HepG2 (cell line): ENCODE results near the gene BSND. TPM values are rescaled to one million over a fixed set of nuclear protein-coding genes. Genes with fewer than 3 reads are reported as not detected.

Source experiments
- EEA1 ChIP-seq: sonication (generic); formaldehyde crosslinking; IDR thresholded peaks from 2 replicates; pipeline ENCODE4 v1.5.1; 2020; ENCODE audit warnings: mild to moderate bottlenecking, missing genetic modification reagents, borderline replicate concordance
- ISX ChIP-seq: sonication (generic); formaldehyde crosslinking; conservative IDR thresholded peaks from 2 replicates; pipeline ENCODE4 v1.5.0; 2020; ENCODE audit warnings: missing genetic modification reagents
- JDP2 ChIP-seq: sonication (generic); formaldehyde crosslinking; IDR thresholded peaks from 2 replicates; pipeline ENCODE4 v1.8.1; 2022; ENCODE audit warnings: missing genetic modification reagents, borderline replicate concordance
- JUND ChIP-seq: sonication (generic); formaldehyde crosslinking; IDR thresholded peaks from 2 replicates; pipeline ENCODE4 v1.8.0; 2022; ENCODE audit warnings: mild to moderate bottlenecking, missing genetic modification reagents
- KAT7 ChIP-seq: IDR thresholded peaks from 2 replicates; pipeline ENCODE4 v1.6.1; 2018; ENCODE audit warnings: borderline replicate concordance, missing compliant biosample characterization
- PCBP2 ChIP-seq: fragments of 200-400 bp; formaldehyde crosslinking; optimal IDR thresholded peaks from 2 replicates; pipeline ENCODE3; 2018; ENCODE audit warnings: low read length, low read depth; ENCODE audit not compliant: poor library complexity, severe bottlenecking
- RBFOX2 ChIP-seq: fragments of 200-400 bp; formaldehyde crosslinking; IDR thresholded peaks from 2 replicates; pipeline ENCODE4 v1.6.1; 2017; ENCODE audit warnings: low read depth, mild to moderate bottlenecking, low read length
- RFXAP ChIP-seq: sonication (generic); formaldehyde crosslinking; IDR thresholded peaks from 2 replicates; pipeline ENCODE4 v1.4.0; 2020; ENCODE audit warnings: missing genetic modification reagents, borderline replicate concordance
- SMYD3 ChIP-seq: sonication (generic); formaldehyde crosslinking; IDR thresholded peaks from 2 replicates; pipeline ENCODE4 v1.8.1; 2023; ENCODE audit warnings: mild to moderate bottlenecking, missing genetic modification reagents
- SP5 ChIP-seq: IDR thresholded peaks from 2 replicates; pipeline ENCODE4 v1.6.1; 2016; ENCODE audit warnings: low read depth, borderline replicate concordance
- SRSF4 ChIP-seq: fragments of 200-400 bp; formaldehyde crosslinking; IDR thresholded peaks from one replicate; pipeline ENCODE4 v1.6.1; 2018; ENCODE audit warnings: mild to moderate bottlenecking, low read depth, low read length, moderate library complexity; ENCODE audit not compliant: poor library complexity, severe bottlenecking
- ZFP36L1 ChIP-seq: sonication (generic); formaldehyde crosslinking; IDR thresholded peaks from 2 replicates; pipeline ENCODE4 v1.8.0; 2022; ENCODE audit warnings: mild to moderate bottlenecking, missing genetic modification reagents, moderate library complexity
- ZIK1 ChIP-seq: sonication (generic); formaldehyde crosslinking; IDR thresholded peaks from 2 replicates; pipeline ENCODE4 v1.5.0; 2020; ENCODE audit warnings: mild to moderate bottlenecking, low read depth, missing genetic modification reagents, borderline replicate concordance
- ZNF33B ChIP-seq: sonication (generic); formaldehyde crosslinking; IDR thresholded peaks from 2 replicates; pipeline ENCODE4 v1.5.1; 2020; ENCODE audit warnings: mild to moderate bottlenecking, missing genetic modification reagents
- ZNF737 ChIP-seq: sonication (generic); formaldehyde crosslinking; IDR thresholded peaks from 2 replicates; pipeline ENCODE4 v1.5.0; 2020; ENCODE audit warnings: missing genetic modification reagents, mild to moderate bottlenecking, borderline replicate concordance
- ZNF790 ChIP-seq: sonication (generic); formaldehyde crosslinking; IDR thresholded peaks from 2 replicates; pipeline ENCODE4 v1.8.0; 2022; ENCODE audit warnings: missing genetic modification reagents, mild to moderate bottlenecking, borderline replicate concordance
- polyA plus RNA-seq, 8 experiments: library from polyadenylated mRNA; depleted of rRNA in 3 of 8; stranded (reverse) in 7 of 8; unstranded in 1 of 8; fragments of >200 nt; fragmentation: Illumina TruSeq in 4 of 8; extraction: Trizol in 4 of 8; gene quantifications; 2 replicates each; pipeline versions ENCODE4 v1.2.1 to v1.2.3, GENCODE V29; 2011 to 2016; ENCODE audit warnings: low read depth in 4 of 8, missing spikeins in 1 of 8, mixed read lengths in 1 of 8; ENCODE audit not compliant: insufficient read depth in 1 of 8
- total RNA-seq, 5 experiments: library from RNA; depleted of rRNA; stranded (reverse); fragments of >200 nt; fragmentation: Illumina TruSeq; extraction: Trizol; gene quantifications; 2 replicates each; pipeline ENCODE4 v1.2.3, GENCODE V29; 2016; ENCODE audit warnings: low read depth in 1 of 5
- TF ChIP-seq, protein P1 (sequence below): sonication (generic); formaldehyde crosslinking; IDR thresholded peaks from 2 replicates; pipeline ENCODE4 v1.4.0; 2020; ENCODE audit warnings: low read depth, missing genetic modification reagents
- TF ChIP-seq, protein P2 (sequence below): sonication (generic); formaldehyde crosslinking; conservative IDR thresholded peaks from 2 replicates; pipeline ENCODE4 v1.4.0; 2020; ENCODE audit warnings: missing genetic modification reagents
- TF ChIP-seq, protein P3 (sequence below): sonication (generic); formaldehyde crosslinking; IDR thresholded peaks from 2 replicates; pipeline ENCODE4 v1.4.0; 2020; ENCODE audit warnings: missing genetic modification reagents, mild to moderate bottlenecking, borderline replicate concordance

Gene BSND
- total and polyA plus RNA-seq, 2 of the 13 experiments (the other 11 are each of a cell fraction or from before 2014, with no cell fraction given): not detected

DNA sequence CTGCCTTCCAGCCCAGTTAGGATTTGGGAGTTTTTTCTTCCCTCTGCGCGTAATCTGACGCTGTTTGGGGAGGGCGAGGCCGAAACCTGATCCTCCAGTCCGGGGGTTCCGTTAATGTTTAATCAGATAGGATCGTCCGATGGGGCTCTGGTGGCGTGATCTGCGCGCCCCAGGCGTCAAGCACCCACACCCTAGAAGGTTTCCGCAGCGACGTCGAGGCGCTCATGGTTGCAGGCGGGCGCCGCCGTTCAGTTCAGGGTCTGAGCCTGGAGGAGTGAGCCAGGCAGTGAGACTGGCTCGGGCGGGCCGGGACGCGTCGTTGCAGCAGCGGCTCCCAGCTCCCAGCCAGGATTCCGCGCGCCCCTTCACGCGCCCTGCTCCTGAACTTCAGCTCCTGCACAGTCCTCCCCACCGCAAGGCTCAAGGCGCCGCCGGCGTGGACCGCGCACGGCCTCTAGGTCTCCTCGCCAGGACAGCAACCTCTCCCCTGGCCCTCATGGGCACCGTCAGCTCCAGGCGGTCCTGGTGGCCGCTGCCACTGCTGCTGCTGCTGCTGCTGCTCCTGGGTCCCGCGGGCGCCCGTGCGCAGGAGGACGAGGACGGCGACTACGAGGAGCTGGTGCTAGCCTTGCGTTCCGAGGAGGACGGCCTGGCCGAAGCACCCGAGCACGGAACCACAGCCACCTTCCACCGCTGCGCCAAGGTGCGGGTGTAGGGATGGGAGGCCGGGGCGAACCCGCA lies 40.8 kb downstream of the BSND start, which contains the start of gene PCSK9 (continued):
- TF ChIP-seq, protein P1, sequence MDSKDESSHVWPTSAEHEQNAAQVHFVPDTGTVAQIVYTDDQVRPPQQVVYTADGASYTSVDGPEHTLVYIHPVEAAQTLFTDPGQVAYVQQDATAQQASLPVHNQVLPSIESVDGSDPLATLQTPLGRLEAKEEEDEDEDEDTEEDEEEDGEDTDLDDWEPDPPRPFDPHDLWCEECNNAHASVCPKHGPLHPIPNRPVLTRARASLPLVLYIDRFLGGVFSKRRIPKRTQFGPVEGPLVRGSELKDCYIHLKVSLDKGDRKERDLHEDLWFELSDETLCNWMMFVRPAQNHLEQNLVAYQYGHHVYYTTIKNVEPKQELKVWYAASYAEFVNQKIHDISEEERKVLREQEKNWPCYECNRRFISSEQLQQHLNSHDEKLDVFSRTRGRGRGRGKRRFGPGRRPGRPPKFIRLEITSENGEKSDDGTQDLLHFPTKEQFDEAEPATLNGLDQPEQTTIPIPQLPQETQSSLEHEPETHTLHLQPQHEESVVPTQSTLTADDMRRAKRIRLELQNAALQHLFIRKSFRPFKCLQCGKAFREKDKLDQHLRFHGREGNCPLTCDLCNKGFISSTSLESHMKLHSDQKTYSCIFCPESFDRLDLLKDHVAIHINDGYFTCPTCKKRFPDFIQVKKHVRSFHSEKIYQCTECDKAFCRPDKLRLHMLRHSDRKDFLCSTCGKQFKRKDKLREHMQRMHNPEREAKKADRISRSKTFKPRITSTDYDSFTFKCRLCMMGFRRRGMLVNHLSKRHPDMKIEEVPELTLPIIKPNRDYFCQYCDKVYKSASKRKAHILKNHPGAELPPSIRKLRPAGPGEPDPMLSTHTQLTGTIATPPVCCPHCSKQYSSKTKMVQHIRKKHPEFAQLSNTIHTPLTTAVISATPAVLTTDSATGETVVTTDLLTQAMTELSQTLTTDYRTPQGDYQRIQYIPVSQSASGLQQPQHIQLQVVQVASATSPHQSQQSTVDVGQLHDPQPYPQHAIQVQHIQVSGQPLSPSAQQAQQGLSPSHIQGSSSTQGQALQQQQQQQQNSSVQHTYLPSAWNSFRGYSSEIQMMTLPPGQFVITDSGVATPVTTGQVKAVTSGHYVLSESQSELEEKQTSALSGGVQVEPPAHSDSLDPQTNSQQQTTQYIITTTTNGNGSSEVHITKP: 0 out of 2 replicates have a peak, but pooled peaks have one; percentile 24
- 0 out of 2 replicates have a peak, but pooled peaks have one; percentile 78 for TF ChIP-seq EEA1 (CRISPR knock-in tag)
- peak; percentile 46; the same call in 1 of the 2 replicates for TF ChIP-seq JUND
- TF ChIP-seq RBFOX2: peak; percentile 79
- no peak for TF ChIP-seq PCBP2
- peak; percentile 66; the same call in 1 of the 2 replicates for TF ChIP-seq ZIK1
- TF ChIP-seq RFXAP: peak; percentile 26; the same call in 1 of the 2 replicates
- 0 out of 2 replicates have a peak, but pooled peaks have one; percentile 84 for TF ChIP-seq ZNF737 (CRISPR knock-in tag)
- TF ChIP-seq, protein P2, sequence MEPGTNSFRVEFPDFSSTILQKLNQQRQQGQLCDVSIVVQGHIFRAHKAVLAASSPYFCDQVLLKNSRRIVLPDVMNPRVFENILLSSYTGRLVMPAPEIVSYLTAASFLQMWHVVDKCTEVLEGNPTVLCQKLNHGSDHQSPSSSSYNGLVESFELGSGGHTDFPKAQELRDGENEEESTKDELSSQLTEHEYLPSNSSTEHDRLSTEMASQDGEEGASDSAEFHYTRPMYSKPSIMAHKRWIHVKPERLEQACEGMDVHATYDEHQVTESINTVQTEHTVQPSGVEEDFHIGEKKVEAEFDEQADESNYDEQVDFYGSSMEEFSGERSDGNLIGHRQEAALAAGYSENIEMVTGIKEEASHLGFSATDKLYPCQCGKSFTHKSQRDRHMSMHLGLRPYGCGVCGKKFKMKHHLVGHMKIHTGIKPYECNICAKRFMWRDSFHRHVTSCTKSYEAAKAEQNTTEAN (CRISPR knock-in tag): no peak; the same call in 1 of the 2 replicates
- TF ChIP-seq ISX (CRISPR knock-in tag): 0 out of 2 replicates have a peak, but pooled peaks have one; percentile 87
- TF ChIP-seq SMYD3 (CRISPR knock-in tag): peak; percentile 93
- TF ChIP-seq KAT7 (CRISPR knock-in tag): peak; percentile 88
- peak; percentile 80; the same call in 1 of the 2 replicates for TF ChIP-seq ZNF790 (CRISPR knock-in tag)
- TF ChIP-seq, protein P3, sequence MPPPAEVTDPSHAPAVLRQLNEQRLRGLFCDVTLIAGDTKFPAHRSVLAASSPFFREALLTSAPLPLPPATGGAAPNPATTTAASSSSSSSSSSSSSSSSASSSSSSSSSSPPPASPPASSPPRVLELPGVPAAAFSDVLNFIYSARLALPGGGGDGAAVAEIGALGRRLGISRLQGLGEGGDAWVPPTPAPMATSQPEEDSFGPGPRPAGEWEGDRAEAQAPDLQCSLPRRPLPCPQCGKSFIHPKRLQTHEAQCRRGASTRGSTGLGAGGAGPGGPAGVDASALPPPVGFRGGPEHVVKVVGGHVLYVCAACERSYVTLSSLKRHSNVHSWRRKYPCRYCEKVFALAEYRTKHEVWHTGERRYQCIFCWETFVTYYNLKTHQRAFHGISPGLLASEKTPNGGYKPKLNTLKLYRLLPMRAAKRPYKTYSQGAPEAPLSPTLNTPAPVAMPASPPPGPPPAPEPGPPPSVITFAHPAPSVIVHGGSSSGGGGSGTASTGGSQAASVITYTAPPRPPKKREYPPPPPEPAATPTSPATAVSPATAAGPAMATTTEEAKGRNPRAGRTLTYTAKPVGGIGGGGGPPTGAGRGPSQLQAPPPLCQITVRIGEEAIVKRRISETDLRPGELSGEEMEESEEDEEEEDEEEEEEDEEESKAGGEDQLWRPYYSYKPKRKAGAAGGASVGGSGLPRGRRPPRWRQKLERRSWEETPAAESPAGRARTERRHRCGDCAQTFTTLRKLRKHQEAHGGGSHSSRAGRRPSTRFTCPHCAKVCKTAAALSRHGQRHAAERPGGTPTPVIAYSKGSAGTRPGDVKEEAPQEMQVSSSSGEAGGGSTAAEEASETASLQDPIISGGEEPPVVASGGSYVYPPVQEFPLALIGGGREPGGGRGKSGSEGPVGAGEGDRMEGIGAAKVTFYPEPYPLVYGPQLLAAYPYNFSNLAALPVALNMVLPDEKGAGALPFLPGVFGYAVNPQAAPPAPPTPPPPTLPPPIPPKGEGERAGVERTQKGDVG (CRISPR knock-in tag): peak; percentile 33; the same call in 1 of the 2 replicates
- no peak for TF ChIP-seq SRSF4
- TF ChIP-seq ZNF33B: peak; percentile 89
- peak; percentile 46; the same call in 1 of the 2 replicates for TF ChIP-seq ZFP36L1
- TF ChIP-seq JDP2 (CRISPR knock-in tag): no peak
- TF ChIP-seq SP5: peak; percentile 27; the same call in 1 of the 2 replicates
